Measurements from ENCODE around the gene PTPRQ. TPM values are rescaled to one million over a fixed set of nuclear protein-coding genes. Genes with fewer than 3 reads are reported as not detected.

Gene PTPRQ
- total RNA-seq, 3 donors from 2014 or later, result 0.66 to 8.0 (median 4.0) TPM

- Histone ChIP-seq H3K9me3 (no peaks in the 10 kb centered on the region), H3K27me3 (no peaks in the 10 kb centered on the region), H3K4me1 (no peaks in the 10 kb centered on the region), H3K36me3 (no peaks in the 10 kb centered on the region), H3K4me3 (no peak overlapping the region), H3K27ac (no peak overlapping the region)
- DNase-seq (ENCODE audit: low spot score in 2 of 2), result no peak
- TF ChIP-seq POLR2A (IDR thresholded peaks at IDR 0.05) (no peak), POLR2AphosphoS5 (IDR thresholded peaks at IDR 0.05) (no peak)
- intact Hi-C loops (cut with DNase I; ENCODE audit: low total_unique reads), result no loop called here
Measured at GRCh38 chr12:80625051-80625450, 181.0 kb downstream of the PTPRQ start.

- H3K36me3 ChIP-seq, result no peaks in the 10 kb centered on the region
- H3K27ac ChIP-seq, result no peak overlapping the region
- intact Hi-C loops (cut with DNase I; ENCODE audit: low total_unique reads), result no loop called here
- no peaks in the 10 kb centered on the region for H3K9me3 ChIP-seq
- H3K27me3 ChIP-seq, result no peaks in the 10 kb centered on the region
- TF ChIP-seq CTCF (IDR thresholded peaks at IDR 0.05) (no peak), POLR2A (IDR thresholded peaks at IDR 0.05) (no peak), POLR2AphosphoS5 (IDR thresholded peaks at IDR 0.05) (no peak)
- no peaks in the 10 kb centered on the region for H3K4me1 ChIP-seq
- DNase-seq (ENCODE audit: low spot score in 2 of 2), result no peak
- H3K4me3 ChIP-seq, result no peak overlapping the region
Measured at GRCh38 chr12:80625901-80626300, 181.9 kb downstream of the PTPRQ start.

GRCh38 chr12:80627782-80628181 is 183.7 kb downstream of the PTPRQ start:
- intact Hi-C loops (cut with DNase I; ENCODE audit: low total_unique reads), result no loop called here
- Histone ChIP-seq H3K36me3 (no peaks in the 10 kb centered on the region), H3K9me3 (no peaks in the 10 kb centered on the region), H3K4me1 (no peaks in the 10 kb centered on the region), H3K27ac (no peak overlapping the region), H3K4me3 (no peak overlapping the region), H3K27me3 (no peaks in the 10 kb centered on the region)
- no peak for DNase-seq (ENCODE audit: low spot score in 2 of 2)
- TF ChIP-seq POLR2AphosphoS5 (IDR thresholded peaks at IDR 0.05) (no peak), POLR2A (IDR thresholded peaks at IDR 0.05) (no peak), CTCF (IDR thresholded peaks at IDR 0.05) (no peak)

GRCh38 chr12:80632835-80633234 is 188.8 kb downstream of the PTPRQ start:
- no peak overlapping the region for H3K27ac ChIP-seq
- no peaks in the 10 kb centered on the region for H3K9me3 ChIP-seq
- no peaks in the 10 kb centered on the region for H3K36me3 ChIP-seq
- intact Hi-C loops (cut with DNase I; ENCODE audit: low total_unique reads), result no loop called here
- H3K4me1 ChIP-seq, result no peaks in the 10 kb centered on the region
- no peak for DNase-seq (ENCODE audit: low spot score in 2 of 2)
- TF ChIP-seq POLR2A (IDR thresholded peaks at IDR 0.05), result no peak
- TF ChIP-seq CTCF (IDR thresholded peaks at IDR 0.05), result no peak
- no peak for TF ChIP-seq POLR2AphosphoS5 (IDR thresholded peaks at IDR 0.05)
- no peaks in the 10 kb centered on the region for H3K27me3 ChIP-seq
- no peak overlapping the region for H3K4me3 ChIP-seq

- H3K36me3 ChIP-seq, result no peaks in the 10 kb centered on the region
- H3K9me3 ChIP-seq, result no peaks in the 10 kb centered on the region
- intact Hi-C loops (cut with DNase I; ENCODE audit: low total_unique reads), result no loop called here
- TF ChIP-seq POLR2AphosphoS5 (IDR thresholded peaks at IDR 0.05), result no peak
- TF ChIP-seq CTCF (IDR thresholded peaks at IDR 0.05), result no peak
- no peak for TF ChIP-seq POLR2A (IDR thresholded peaks at IDR 0.05)
- no peak overlapping the region for H3K27ac ChIP-seq
- no peak overlapping the region for H3K4me3 ChIP-seq
- H3K4me1 ChIP-seq, result no peaks in the 10 kb centered on the region
- no peak for DNase-seq (ENCODE audit: low spot score in 2 of 2)
- H3K27me3 ChIP-seq, result no peaks in the 10 kb centered on the region
Measured at GRCh38 chr12:80634903-80635302, 190.9 kb downstream of the PTPRQ start.

- Histone ChIP-seq H3K4me3 (no peak overlapping the region), H3K9me3 (no peaks in the 10 kb centered on the region), H3K27me3 (no peaks in the 10 kb centered on the region), H3K4me1 (no peaks in the 10 kb centered on the region), H3K36me3 (no peaks in the 10 kb centered on the region), H3K27ac (no peak overlapping the region)
- TF ChIP-seq POLR2AphosphoS5 (IDR thresholded peaks at IDR 0.05) (no peak), CTCF (IDR thresholded peaks at IDR 0.05) (no peak), POLR2A (IDR thresholded peaks at IDR 0.05) (no peak)
- intact Hi-C loops (cut with DNase I; ENCODE audit: low total_unique reads), result no loop called here
- DNase-seq (ENCODE audit: low spot score in 2 of 2), result no peak
Measured at GRCh38 chr12:80636832-80637231, 192.8 kb downstream of the PTPRQ start.
